GM12878 (cell line): Measurements from ENCODE around the gene OR5J2. TPM values are rescaled to one million over a fixed set of nuclear protein-coding genes. Genes with fewer than 3 reads are reported as not detected.

Experiments used
- ATAC-seq: fragments of 200-7000 bp; cut with Tn5 transposase; 3 replicates; pipeline ENCODE4 v1.9.1; 2020; ENCODE audit warnings: mild to moderate bottlenecking, moderate library complexity
- BruUV-seq: library from RNA; stranded (reverse); fragments of 400-500 nt; replicated peaks from 2 replicates; lab custom pipeline; 2021; lab: Mats Ljungman, UMichigan
- CTCF ChIA-PET: fragments of 300-600 bp; sonication (Branson Sonifier 250); formaldehyde crosslinking; extraction: SDS; loops from one replicate; lab custom pipeline; 2021; ENCODE audit warnings: inconsistent platforms; lab: Yijun Ruan, JAX
- POLR2A ChIA-PET: fragments of 350-600 bp; formaldehyde crosslinking; extraction: SDS; loops from one replicate; lab custom pipeline; 2021; ENCODE audit warnings: inconsistent platforms; lab: Charles Lee
- RAD21 ChIA-PET: fragments of 300-600 bp; sonication (Branson Sonifier 250); formaldehyde crosslinking; loops from one replicate; lab custom pipeline; 2023; ENCODE audit warnings: antibody characterized with exemption; ENCODE audit not compliant: unreplicated experiment; lab: Charles Lee
- SMC1A ChIA-PET: fragments of 300-600 bp; sonication (Branson Sonifier 250); formaldehyde crosslinking; loops from one replicate; lab custom pipeline; 2023; ENCODE audit not compliant: unreplicated experiment, uncharacterized antibody; lab: Charles Lee
- DNase-seq: peaks from one replicate; pipeline ENCODE4 v3.0.0-alpha.2; 2011; ENCODE audit warnings: low read depth, low spot score
- FAIRE-seq: peaks from 3 replicates; lab custom pipeline; 2011; peaks lifted over from hg19 to GRCh38; lab: Jason Lieb, UNC
- H2AFZ ChIP-seq: 2 replicates; pipeline ENCODE4 v1.6.0; 2011; ENCODE audit warnings: low read depth, low read length, control low read depth; ENCODE audit not compliant: control insufficient read depth
- H3K27ac ChIP-seq: 2 replicates; pipeline ENCODE4 v1.5.1; 2011; ENCODE audit warnings: control low read depth; ENCODE audit not compliant: control insufficient read depth, insufficient read depth
- H3K27me3 ChIP-seq, 2 experiments: replicated peaks in 1 of 2; 2 replicates each; pipeline versions ENCODE4 v1.6.0 to v1.6.1; 2011; ENCODE audit warnings: low read length in 1 of 2; ENCODE audit not compliant: control insufficient read depth in 2 of 2, insufficient read depth in 2 of 2
- H3K36me3 ChIP-seq, 2 experiments: 2 replicates each; pipeline ENCODE4 v1.5.1; 2011; ENCODE audit warnings: low read length in 1 of 2; ENCODE audit not compliant: control insufficient read depth in 2 of 2, insufficient read depth in 2 of 2
- H3K4me1 ChIP-seq: 2 replicates; pipeline ENCODE4 v1.6.1; 2011; ENCODE audit warnings: mild to moderate bottlenecking, low read length, moderate library complexity, mixed read lengths; ENCODE audit not compliant: control insufficient read depth, insufficient read depth
- H3K4me2 ChIP-seq: 2 replicates; pipeline ENCODE4 v1.6.0; 2011; ENCODE audit warnings: control low read depth; ENCODE audit not compliant: control insufficient read depth, insufficient read depth
- H3K4me3 ChIP-seq: fragments of 200-600 bp; sonication (generic); 2 replicates; pipeline ENCODE4 v1.5.1; 2016
- H3K79me2 ChIP-seq: 2 replicates; pipeline ENCODE4 v1.6.0; 2011; ENCODE audit warnings: low read length; ENCODE audit not compliant: control insufficient read depth, insufficient read depth
- H3K9ac ChIP-seq: 2 replicates; pipeline ENCODE4 v1.8.0; 2011; ENCODE audit warnings: low read length, control low read depth, mixed read lengths; ENCODE audit not compliant: control insufficient read depth, insufficient read depth
- H3K9me3 ChIP-seq: replicated peaks from 3 replicates; pipeline ENCODE4 v1.5.1; 2011; ENCODE audit warnings: mild to moderate bottlenecking, low read length; ENCODE audit not compliant: control insufficient read depth, insufficient read depth
- H4K20me1 ChIP-seq: 2 replicates; pipeline ENCODE4 v1.6.0; 2011; ENCODE audit not compliant: control insufficient read depth, insufficient read depth
- BCL3 ChIP-seq: IDR thresholded peaks from 2 replicates; pipeline ENCODE4 v1.6.1; 2011; ENCODE audit warnings: borderline replicate concordance, low read depth, mild to moderate bottlenecking, moderate library complexity, low read length; ENCODE audit not compliant: insufficient read depth, poor library complexity, severe bottlenecking
- CBX3 ChIP-seq: fragments of 200-600 bp; sonication (generic); IDR thresholded peaks from 2 replicates; pipeline ENCODE4 v1.6.1; 2016; ENCODE audit warnings: low read depth, borderline replicate concordance
- CBX5 ChIP-seq: sonication (generic); IDR thresholded peaks from 2 replicates; pipeline ENCODE4 v1.6.1; 2016; ENCODE audit warnings: low read depth, moderate library complexity, mild to moderate bottlenecking, inconsistent platforms
- EZH2 ChIP-seq: IDR thresholded peaks from 2 replicates; pipeline ENCODE4 v1.6.1; 2012; ENCODE audit warnings: low read depth, mild to moderate bottlenecking, control low read depth, inconsistent platforms, low read length, borderline replicate concordance; ENCODE audit not compliant: control insufficient read depth
- IRF3 ChIP-seq: fragments of 450-650 bp; IDR thresholded peaks from 2 replicates; pipeline ENCODE4 v1.6.1; 2014; ENCODE audit warnings: mild to moderate bottlenecking
- MYC ChIP-seq: IDR thresholded peaks from 2 replicates; pipeline ENCODE4 v1.6.1; 2011; ENCODE audit warnings: mild to moderate bottlenecking, low read length, moderate library complexity, inconsistent platforms; ENCODE audit not compliant: insufficient read depth, insufficient replicate concordance, insufficient read length, severe bottlenecking
- NR2F1 ChIP-seq: fragments of 450-650 bp; conservative IDR thresholded peaks from 2 replicates; pipeline ENCODE4 v1.6.1; 2017; ENCODE audit warnings: mild to moderate bottlenecking
- PBX3 ChIP-seq: IDR thresholded peaks from 2 replicates; pipeline ENCODE4 v1.6.1; 2011; ENCODE audit warnings: mild to moderate bottlenecking, low read depth, low read length, moderate library complexity; ENCODE audit not compliant: insufficient replicate concordance
- RFX5 ChIP-seq: IDR thresholded peaks from 2 replicates; pipeline ENCODE4 v1.6.1; 2011; ENCODE audit warnings: low read depth, low read length, improper control_type of control experiment
- SIN3A ChIP-seq: IDR thresholded peaks from 2 replicates; pipeline ENCODE4 v1.6.1; 2012; ENCODE audit warnings: low read depth, low read length, improper control_type of control experiment
- SMAD5 ChIP-seq: IDR thresholded peaks from 2 replicates; pipeline ENCODE4 v1.6.1; 2016; ENCODE audit warnings: antibody characterized with exemption, low read depth
- STAT3 ChIP-seq: IDR thresholded peaks from 2 replicates; pipeline ENCODE4 v1.6.1; 2011; ENCODE audit warnings: low read depth, low read length, improper control_type of control experiment
- WRNIP1 ChIP-seq: IDR thresholded peaks from 2 replicates; pipeline ENCODE4 v1.6.1; 2011; ENCODE audit warnings: low read depth, low read length, improper control_type of control experiment, borderline replicate concordance
- WGBS: methylation state at CpG from one replicate; pipeline ENCODE4 v1.1.6; 2016; ENCODE audit warnings: low lambda C conversion rate; ENCODE audit not compliant: insufficient replicate concordance, insufficient coverage; ENCODE audit errors: missing lambda C conversion rate; 5-methylcytosine and 5-hydroxymethylcytosine counted together
- in situ Hi-C: fragments of 300-500 bp; cut with MboI; formaldehyde crosslinking; loops from 9 replicates; pipeline ENCODE4 v1.14.3; 2018; ENCODE audit warnings: mixed read lengths
- intact Hi-C: fragments of 100-400 bp; cut with micrococcal nuclease; formaldehyde crosslinking; loops from one replicate; pipeline ENCODE4 v1.14.2; 2022; ENCODE audit not compliant: unreplicated experiment
- polyA plus RNA-seq, 11 experiments: library from polyadenylated mRNA; depleted of rRNA in 4 of 11; unstranded in 6 of 11; stranded (reverse) in 5 of 11; fragments of >200 nt; fragmentation: Nextera tagmentation in 4 of 11; fragmentation: Illumina TruSeq in 1 of 11; extraction: Ambion mirVana in 4 of 11; extraction: Trizol in 1 of 11; gene quantifications; 1 replicate in 1 of 11; 2 replicates in 10 of 11; pipeline versions ENCODE4 v1.2.1 to v1.2.3, GENCODE V29; 2011 to 2016; ENCODE audit warnings: inconsistent platforms in 2 of 11, missing spikeins in 2 of 11, low read depth in 1 of 11
- total RNA-seq, 4 experiments: library from RNA; depleted of rRNA in 3 of 4; stranded (reverse); fragments of >200 nt in 3 of 4; fragmentation: Illumina TruSeq in 1 of 4; extraction: Trizol in 1 of 4; gene quantifications; 2 replicates each; pipeline versions ENCODE4 v1.2.1 to v1.2.3, GENCODE V29; 2013 to 2021

Gene OR5J2
- total and polyA plus RNA-seq, 10 of the 15 experiments (the other 5 are each of a cell fraction or from before 2014, with no cell fraction given) = not detected

DNA sequence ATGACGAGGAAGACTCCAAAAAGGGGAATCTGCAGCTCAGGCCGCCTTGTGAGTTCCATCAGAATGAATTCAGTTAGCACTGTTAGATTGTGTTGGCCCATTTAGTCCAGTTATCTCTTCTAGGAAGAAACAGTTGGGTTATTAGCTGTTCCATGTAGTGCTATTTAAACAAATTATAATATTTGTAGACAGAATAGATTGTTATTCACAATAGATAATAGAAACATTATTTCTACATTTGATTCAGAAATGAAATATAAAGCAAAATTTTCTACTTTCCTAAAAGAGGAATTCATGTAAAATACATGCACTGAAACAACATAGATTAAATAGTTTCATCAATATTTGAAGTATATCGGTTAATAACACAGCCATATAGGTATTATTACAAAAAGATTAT, 16.2 kb upstream of the OR5J2 start, which contains the start of gene OR8K5 (continued):
- TF ChIP-seq MYC = no peak

GRCh38 chr11:56163804-56164203, 12.6 kb upstream of the OR5J2 start:
- SMC1A ChIA-PET = no interaction called here
- 15% methylated on average over 3 of the region's 3 CpGs for WGBS
- POLR2A ChIA-PET = no interaction called here

More at GRCh38 chr11:56163804-56164203, 12.6 kb upstream of the OR5J2 start:
- no peak overlapping the region for H3K9ac ChIP-seq
- FAIRE-seq (no peak), DNase-seq (no peak)
- H2AFZ ChIP-seq = no peak overlapping the region
- no peaks in the 10 kb centered on the region for H3K79me2 ChIP-seq
- no peak overlapping the region for H3K4me2 ChIP-seq
- no peaks in the 10 kb centered on the region for H3K36me3 ChIP-seq
- intact Hi-C loops = no loop called here
- TF ChIP-seq SMAD5 = no peak
- no peak for TF ChIP-seq IRF3
- TF ChIP-seq EZH2 = no peak
- no peak for TF ChIP-seq PBX3
- TF ChIP-seq STAT3 = no peak
- no peak for TF ChIP-seq SIN3A
- TF ChIP-seq CBX3 = no peak
- TF ChIP-seq BCL3 = no peak
- no peak for TF ChIP-seq NR2F1
- TF ChIP-seq WRNIP1 = no peak
- no peak for TF ChIP-seq CBX5
- no peak for TF ChIP-seq RFX5
- TF ChIP-seq, all 136 proteins: peak for 0
- no peak for ATAC-seq
- in situ Hi-C loops = no loop called here
- RAD21 ChIA-PET = no interaction called here
- no peaks in the 10 kb centered on the region for H3K9me3 ChIP-seq
- no TSS peak for BruUV-seq
- CTCF ChIA-PET = no interaction called here
- no peaks in the 10 kb centered on the region for H3K4me1 ChIP-seq
- H3K27ac ChIP-seq = no peak overlapping the region
- no peak overlapping the region for H3K4me3 ChIP-seq
- H4K20me1 ChIP-seq = no peaks in the 10 kb centered on the region
- no peaks in the 10 kb centered on the region for H3K27me3 ChIP-seq
